Effector CD4-positive, alpha-beta T cell (primary cell): Measurements from ENCODE around the gene RGS11.

Experiments
- DNase-seq: peaks from one replicate; pipeline ENCODE4 v3.0.0-alpha.2; 2020

Gene RGS11

GRCh38 chr16:228151-228851 lies 47.4 kb downstream of the RGS11 start:
- no peak for DNase-seq

- no peak for DNase-seq
Observed at GRCh38 chr16:220021-220420, 55.7 kb downstream of the RGS11 start.
